HL-60 (cell line): ENCODE data around the gene SIGLEC8.

Source experiments
- TF ChIP-seq, protein P1 (sequence below): IDR thresholded peaks from 2 replicates; pipeline ENCODE4 v1.6.1; 2012; ENCODE audit warnings: low read depth; ENCODE audit not compliant: insufficient replicate concordance
- TF ChIP-seq, protein P2 (sequence below): IDR thresholded peaks from one replicate; pipeline ENCODE4 v1.5.1; 2011; ENCODE audit warnings: low read length, control low read depth, inconsistent platforms; ENCODE audit not compliant: insufficient read depth

DNA sequence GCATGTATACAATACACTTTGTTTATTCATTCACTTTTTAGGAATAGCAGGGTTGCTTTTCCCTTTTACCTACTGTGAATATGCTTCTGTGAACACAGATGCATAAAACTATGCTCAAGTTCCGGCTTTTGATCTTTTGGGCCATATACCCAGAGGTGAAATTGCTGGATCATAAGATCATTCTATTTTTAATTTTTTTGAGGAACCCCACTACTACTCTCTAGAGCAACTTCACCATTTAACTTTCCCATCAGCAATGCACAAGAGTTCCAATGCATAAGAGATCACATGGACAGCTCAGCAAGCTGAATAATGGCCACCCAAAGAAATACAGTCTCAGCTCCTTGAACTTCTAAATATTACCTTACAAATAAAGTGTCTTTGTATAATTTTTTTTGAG is 23.8 kb downstream of the SIGLEC8 start:
- TF ChIP-seq, protein P1, sequence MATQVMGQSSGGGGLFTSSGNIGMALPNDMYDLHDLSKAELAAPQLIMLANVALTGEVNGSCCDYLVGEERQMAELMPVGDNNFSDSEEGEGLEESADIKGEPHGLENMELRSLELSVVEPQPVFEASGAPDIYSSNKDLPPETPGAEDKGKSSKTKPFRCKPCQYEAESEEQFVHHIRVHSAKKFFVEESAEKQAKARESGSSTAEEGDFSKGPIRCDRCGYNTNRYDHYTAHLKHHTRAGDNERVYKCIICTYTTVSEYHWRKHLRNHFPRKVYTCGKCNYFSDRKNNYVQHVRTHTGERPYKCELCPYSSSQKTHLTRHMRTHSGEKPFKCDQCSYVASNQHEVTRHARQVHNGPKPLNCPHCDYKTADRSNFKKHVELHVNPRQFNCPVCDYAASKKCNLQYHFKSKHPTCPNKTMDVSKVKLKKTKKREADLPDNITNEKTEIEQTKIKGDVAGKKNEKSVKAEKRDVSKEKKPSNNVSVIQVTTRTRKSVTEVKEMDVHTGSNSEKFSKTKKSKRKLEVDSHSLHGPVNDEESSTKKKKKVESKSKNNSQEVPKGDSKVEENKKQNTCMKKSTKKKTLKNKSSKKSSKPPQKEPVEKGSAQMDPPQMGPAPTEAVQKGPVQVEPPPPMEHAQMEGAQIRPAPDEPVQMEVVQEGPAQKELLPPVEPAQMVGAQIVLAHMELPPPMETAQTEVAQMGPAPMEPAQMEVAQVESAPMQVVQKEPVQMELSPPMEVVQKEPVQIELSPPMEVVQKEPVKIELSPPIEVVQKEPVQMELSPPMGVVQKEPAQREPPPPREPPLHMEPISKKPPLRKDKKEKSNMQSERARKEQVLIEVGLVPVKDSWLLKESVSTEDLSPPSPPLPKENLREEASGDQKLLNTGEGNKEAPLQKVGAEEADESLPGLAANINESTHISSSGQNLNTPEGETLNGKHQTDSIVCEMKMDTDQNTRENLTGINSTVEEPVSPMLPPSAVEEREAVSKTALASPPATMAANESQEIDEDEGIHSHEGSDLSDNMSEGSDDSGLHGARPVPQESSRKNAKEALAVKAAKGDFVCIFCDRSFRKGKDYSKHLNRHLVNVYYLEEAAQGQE = no peak
- TF ChIP-seq, protein P2, sequence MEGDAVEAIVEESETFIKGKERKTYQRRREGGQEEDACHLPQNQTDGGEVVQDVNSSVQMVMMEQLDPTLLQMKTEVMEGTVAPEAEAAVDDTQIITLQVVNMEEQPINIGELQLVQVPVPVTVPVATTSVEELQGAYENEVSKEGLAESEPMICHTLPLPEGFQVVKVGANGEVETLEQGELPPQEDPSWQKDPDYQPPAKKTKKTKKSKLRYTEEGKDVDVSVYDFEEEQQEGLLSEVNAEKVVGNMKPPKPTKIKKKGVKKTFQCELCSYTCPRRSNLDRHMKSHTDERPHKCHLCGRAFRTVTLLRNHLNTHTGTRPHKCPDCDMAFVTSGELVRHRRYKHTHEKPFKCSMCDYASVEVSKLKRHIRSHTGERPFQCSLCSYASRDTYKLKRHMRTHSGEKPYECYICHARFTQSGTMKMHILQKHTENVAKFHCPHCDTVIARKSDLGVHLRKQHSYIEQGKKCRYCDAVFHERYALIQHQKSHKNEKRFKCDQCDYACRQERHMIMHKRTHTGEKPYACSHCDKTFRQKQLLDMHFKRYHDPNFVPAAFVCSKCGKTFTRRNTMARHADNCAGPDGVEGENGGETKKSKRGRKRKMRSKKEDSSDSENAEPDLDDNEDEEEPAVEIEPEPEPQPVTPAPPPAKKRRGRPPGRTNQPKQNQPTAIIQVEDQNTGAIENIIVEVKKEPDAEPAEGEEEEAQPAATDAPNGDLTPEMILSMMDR = no peak
